ENCODE data around the gene RAB1A. TPM values are rescaled to one million over a fixed set of nuclear protein-coding genes. Genes with fewer than 3 reads are reported as not detected.

RAB1A gene
- total and polyA plus RNA-seq, 9 of the 15 experiments (the other 6 are each of a cell fraction or from before 2014, with no cell fraction given), result 43.8 to 163 (median 67.7) TPM

DNA sequence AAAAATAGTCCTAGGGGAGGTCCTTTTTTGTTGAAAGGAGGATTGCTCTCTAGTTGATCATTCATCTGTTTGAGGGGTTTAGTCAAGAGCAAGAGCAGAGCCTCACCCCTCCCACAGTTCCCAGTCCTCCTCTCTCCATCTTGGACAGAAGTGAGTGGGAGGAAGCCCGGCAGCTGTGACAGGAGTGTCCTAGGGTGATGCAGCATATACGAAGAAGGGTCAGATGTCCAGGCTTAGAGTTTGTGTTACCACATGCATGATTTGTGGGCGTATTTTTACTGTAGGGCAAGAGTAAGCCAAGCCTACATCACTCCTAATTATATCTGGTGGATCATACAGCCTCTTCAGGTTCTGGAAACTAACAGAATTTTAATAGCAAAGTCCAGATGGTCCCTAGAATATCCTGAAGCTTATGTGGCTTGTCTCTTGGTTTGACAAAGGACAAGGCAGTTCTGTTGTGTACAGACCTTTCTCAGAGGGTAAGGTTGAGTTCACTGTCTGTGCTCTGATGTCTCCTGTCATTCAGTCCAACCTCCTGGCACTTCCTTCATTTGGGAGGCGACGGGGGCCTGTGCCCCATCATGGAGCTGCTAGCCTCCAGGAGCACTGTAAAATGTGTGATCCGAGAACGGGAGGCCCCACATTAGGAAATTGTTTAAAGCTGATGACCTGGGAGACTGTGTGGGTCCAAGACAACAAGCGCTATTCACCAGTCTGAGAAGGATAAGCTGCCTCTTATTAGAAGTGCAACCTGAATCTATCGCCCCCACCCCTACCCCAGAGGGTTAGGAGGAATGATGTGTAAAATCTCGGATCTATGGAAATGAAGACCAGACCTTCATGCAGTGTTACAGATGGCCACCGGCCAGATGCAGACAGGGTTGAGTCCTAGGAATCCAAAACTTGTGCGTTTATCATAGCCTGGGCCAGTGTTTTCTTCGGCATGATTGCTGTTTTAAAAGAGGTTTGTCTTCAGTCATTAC lies 66.8 kb downstream of the RAB1A start (continued):
- TF ChIP-seq ZSCAN32 (CRISPR knock-in tag; IDR thresholded peaks at IDR 0.05) (no peak), NR2C1 (IDR thresholded peaks at IDR 0.05) (no peak), NR2C1 (tag; IDR thresholded peaks at IDR 0.05) (0 out of 2 replicates have a peak, but pooled peaks have one; percentile 30), ZNF583 (CRISPR knock-in tag; IDR thresholded peaks at IDR 0.05) (no peak), ZNF232 (CRISPR knock-in tag; IDR thresholded peaks at IDR 0.05) (no peak), YY1 (IDR thresholded peaks at IDR 0.05; ENCODE audit: borderline replicate concordance in 1 of 3, control insufficient read depth in 1 of 3, extremely low read depth in 1 of 3, insufficient read depth in 3 of 3, insufficient read length in 1 of 3, insufficient replicate concordance in 2 of 3, low read depth in 1 of 3, low read length in 2 of 3) (peak in 1 of 3 experiments; percentile 44), POLR2H (tag; IDR thresholded peaks at IDR 0.05; ENCODE audit: low read depth) (no peak), ARID1B (IDR thresholded peaks at IDR 0.05) (peak; percentile 52), XRCC4 (IDR thresholded peaks at IDR 0.05; ENCODE audit: extremely low read depth, insufficient read depth, insufficient read length) (no peak), RFX5 (IDR thresholded peaks at IDR 0.05; ENCODE audit: low read depth, low read length) (no peak), NFE2L1 (tag; IDR thresholded peaks at IDR 0.05; ENCODE audit: borderline replicate concordance, low read depth) (no peak), NR2C2 (CRISPR knock-in tag; IDR thresholded peaks at IDR 0.05) (no peak), NR2C2 (tag; IDR thresholded peaks at IDR 0.05) (peak; percentile 60), PYGO2 (tag; IDR thresholded peaks at IDR 0.05) (no peak), NCOR1 (IDR thresholded peaks at IDR 0.05) (0 out of 2 replicates have a peak, but pooled peaks have one; percentile 23), ZNF324 (CRISPR knock-in tag; IDR thresholded peaks at IDR 0.05) (no peak)
- TF ChIP-seq, protein P1, sequence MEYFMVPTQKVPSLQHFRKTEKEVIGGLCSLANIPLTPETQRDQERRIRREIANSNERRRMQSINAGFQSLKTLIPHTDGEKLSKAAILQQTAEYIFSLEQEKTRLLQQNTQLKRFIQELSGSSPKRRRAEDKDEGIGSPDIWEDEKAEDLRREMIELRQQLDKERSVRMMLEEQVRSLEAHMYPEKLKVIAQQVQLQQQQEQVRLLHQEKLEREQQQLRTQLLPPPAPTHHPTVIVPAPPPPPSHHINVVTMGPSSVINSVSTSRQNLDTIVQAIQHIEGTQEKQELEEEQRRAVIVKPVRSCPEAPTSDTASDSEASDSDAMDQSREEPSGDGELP (CRISPR knock-in tag; IDR thresholded peaks at IDR 0.05; ENCODE audit: borderline replicate concordance), result peak; percentile 80
- TF ChIP-seq, protein P2, sequence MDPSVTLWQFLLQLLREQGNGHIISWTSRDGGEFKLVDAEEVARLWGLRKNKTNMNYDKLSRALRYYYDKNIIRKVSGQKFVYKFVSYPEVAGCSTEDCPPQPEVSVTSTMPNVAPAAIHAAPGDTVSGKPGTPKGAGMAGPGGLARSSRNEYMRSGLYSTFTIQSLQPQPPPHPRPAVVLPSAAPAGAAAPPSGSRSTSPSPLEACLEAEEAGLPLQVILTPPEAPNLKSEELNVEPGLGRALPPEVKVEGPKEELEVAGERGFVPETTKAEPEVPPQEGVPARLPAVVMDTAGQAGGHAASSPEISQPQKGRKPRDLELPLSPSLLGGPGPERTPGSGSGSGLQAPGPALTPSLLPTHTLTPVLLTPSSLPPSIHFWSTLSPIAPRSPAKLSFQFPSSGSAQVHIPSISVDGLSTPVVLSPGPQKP (CRISPR knock-in tag; IDR thresholded peaks at IDR 0.05), result no peak
- TF ChIP-seq, protein P3, sequence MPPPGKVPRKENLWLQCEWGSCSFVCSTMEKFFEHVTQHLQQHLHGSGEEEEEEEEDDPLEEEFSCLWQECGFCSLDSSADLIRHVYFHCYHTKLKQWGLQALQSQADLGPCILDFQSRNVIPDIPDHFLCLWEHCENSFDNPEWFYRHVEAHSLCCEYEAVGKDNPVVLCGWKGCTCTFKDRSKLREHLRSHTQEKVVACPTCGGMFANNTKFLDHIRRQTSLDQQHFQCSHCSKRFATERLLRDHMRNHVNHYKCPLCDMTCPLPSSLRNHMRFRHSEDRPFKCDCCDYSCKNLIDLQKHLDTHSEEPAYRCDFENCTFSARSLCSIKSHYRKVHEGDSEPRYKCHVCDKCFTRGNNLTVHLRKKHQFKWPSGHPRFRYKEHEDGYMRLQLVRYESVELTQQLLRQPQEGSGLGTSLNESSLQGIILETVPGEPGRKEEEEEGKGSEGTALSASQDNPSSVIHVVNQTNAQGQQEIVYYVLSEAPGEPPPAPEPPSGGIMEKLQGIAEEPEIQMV (tag; conservative IDR thresholded peaks at IDR 0.05; ENCODE audit: low read depth), result no peak
- TF ChIP-seq, protein P4, sequence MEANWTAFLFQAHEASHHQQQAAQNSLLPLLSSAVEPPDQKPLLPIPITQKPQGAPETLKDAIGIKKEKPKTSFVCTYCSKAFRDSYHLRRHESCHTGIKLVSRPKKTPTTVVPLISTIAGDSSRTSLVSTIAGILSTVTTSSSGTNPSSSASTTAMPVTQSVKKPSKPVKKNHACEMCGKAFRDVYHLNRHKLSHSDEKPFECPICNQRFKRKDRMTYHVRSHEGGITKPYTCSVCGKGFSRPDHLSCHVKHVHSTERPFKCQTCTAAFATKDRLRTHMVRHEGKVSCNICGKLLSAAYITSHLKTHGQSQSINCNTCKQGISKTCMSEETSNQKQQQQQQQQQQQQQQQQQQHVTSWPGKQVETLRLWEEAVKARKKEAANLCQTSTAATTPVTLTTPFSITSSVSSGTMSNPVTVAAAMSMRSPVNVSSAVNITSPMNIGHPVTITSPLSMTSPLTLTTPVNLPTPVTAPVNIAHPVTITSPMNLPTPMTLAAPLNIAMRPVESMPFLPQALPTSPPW (CRISPR knock-in tag; IDR thresholded peaks at IDR 0.05), result 0 out of 2 replicates have a peak, but pooled peaks have one; percentile 28

Measured in K562 (cell line).